Astrocyte (in vitro differentiated cells and primary cell): ENCODE data around the gene TTC23.

Experiments used
- CTCF ChIP-seq: IDR thresholded peaks from 2 replicates; pipeline ENCODE4 v1.5.1; 2011; ENCODE audit warnings: low read depth, mild to moderate bottlenecking, inconsistent platforms, low read length, moderate library complexity; ENCODE audit not compliant: insufficient read depth
- EZH2 ChIP-seq: IDR thresholded peaks from 2 replicates; pipeline ENCODE4 v1.6.1; 2012; ENCODE audit warnings: mild to moderate bottlenecking, low read length, inconsistent platforms; ENCODE audit not compliant: insufficient read depth

GRCh38 chr15:99134317-99134821 lies 115.0 kb downstream of the TTC23 start:
- TF ChIP-seq CTCF (no peak), EZH2 (no peak)
